NCI-H1105 treated with DMSO at 0.1 percent for 48 hours (cell line): ENCODE measurements around the gene LAMP1.
"Not testable (repeated sequence)": the region's sequence is repeated elsewhere in the genome, so short reads cannot be mapped to it uniquely, and the experiment has no call there.

Experiments
- DNase-seq: peaks from one replicate; lab custom pipeline; 2025; lab: John Stamatoyannopoulos, UW

Gene LAMP1

DNA sequence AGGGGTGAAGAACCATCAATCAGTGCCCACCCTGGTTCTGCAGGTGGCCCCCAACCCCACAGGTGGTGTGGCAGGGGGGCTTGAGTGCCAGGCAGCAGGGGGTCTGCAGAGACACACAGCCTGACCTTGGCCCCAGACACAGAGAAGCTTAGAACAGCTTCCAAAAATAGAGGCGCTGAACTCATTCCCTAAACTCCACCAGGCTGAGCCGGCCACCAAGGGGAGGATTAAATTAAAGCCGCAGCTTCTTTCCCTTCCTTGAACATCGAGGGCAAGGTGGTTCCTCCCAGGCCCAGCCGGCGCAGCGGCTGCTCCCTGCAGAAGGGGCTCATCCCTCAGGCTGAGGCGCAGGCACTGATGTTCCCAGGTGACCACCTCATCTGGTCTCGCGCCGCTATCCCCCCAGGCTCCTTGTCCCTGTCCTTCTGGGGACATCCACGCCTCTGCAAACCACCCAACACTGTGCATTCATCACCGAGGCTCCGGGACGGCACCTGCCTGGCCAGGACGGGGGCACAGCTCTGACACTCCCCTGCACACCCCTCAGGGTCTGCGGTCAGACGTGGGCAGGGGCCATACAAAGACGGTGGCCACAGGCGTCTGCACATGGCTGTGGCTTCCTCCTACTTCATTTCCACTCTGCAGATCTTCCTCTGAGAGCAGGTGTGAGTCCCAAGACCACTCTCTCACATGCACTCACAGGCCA, 30.9 kb downstream of the LAMP1 start:
- DNase-seq, result no peak

DNA sequence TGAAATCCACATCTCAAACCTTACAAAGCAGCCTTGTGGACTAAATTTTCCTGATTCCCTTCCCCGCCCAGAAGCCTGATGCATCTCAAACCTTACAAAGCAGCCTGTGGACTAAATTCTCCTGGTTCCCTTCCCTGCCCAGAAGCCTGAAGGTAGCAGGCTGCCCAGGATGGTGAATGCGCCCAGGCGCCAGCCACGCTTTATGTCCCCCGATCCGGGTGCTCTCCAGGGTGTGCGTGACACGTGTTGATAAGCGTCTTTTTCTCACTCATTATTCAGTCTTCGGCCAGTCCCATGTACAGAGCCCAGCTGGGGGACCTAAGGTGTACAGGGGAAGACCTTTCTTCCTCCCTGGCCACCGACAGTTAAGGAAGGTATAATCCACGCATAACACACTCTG, 31.8 kb downstream of the LAMP1 start:
- no peak for DNase-seq

DNA sequence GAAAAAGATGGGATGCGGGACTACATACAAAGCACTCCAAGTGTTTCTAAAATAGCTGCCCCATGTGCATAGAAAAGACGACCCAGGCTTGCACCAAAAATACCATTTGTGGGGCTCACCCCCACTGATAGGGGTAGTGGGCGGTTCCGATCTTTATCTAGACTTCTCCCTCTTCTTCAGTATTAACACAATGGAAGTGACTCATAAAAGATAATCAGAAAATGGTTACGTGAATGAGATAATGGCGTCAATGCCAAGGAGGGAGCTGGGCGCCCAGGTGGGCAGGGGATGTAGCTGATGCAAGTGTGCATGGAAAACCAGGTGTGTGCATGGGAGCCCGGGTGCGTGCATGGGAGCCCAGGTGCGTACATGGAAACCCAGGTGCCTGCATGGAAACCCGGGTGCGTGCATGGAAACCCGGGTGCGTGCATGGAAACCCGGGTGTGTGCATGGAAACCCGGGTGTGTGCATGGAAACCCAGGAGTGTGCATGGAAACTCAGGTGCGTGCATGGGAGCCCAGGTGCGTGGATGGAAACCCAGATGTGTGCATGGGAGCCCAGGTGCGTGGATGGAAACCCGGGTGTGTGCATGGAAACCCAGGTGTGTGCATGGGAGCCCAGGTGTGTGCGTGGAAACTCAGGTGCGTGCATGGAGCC, 32.7 kb downstream of the LAMP1 start:
- DNase-seq, result no peak

DNA sequence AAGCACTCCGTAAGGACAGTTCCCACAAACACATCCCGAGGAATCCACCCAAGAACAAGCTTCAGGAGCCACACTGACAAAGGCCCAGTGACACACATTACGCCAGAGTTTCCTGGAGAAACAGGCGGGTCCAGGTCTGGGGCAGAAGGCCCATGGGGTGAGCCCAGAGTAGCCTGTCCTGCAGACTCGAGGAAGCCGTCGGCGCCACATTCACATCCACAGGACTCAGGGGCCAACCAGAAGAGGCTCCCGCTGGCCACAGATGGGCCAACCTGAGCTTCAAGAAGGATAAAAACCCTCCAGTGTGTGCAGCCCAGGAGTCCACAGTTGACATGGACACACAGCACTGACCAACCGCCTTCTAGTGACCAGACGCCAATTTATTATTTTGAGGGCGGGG, 35.6 kb downstream of the LAMP1 start:
- no peak for DNase-seq

DNA sequence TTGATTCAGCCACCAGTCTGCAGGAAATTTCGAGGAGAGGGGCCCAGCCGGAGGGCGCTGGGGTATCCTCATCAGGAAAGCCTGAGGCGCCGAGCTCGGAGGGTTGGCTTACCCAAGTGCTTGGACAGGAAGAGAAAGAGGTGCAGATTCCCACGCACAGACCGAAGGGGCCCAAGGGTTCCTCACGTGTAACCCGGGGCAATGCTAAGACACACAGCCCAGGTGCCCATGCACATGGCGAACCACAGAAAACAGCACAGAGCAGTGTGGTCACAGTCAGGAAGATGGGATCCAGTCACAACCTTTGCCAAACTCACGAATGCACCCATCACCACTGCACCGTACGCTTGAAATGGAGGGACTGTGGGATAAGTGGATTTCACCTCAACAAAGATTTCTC, 36.0 kb downstream of the LAMP1 start:
- no peak for DNase-seq

DNA sequence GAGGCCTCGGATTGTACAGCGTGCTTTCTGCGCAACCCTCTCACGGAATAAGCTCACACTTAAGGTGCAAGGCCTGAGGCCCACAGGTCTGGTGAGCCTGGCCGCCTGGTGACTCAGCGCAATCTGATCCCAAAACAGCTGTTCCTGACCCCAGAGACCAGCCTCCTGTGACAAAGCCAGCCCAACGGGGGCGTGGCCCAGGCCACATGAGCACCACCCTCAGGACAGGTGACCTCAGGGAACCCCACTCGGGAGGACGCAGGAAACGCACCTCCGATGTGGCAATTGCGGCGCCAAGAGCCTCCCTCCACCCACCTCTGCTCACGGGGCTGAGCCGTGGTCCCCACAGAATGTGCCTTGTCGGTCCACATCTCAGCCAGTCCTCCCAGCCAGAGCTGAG, 40.5 kb downstream of the LAMP1 start:
- no peak for DNase-seq

DNA sequence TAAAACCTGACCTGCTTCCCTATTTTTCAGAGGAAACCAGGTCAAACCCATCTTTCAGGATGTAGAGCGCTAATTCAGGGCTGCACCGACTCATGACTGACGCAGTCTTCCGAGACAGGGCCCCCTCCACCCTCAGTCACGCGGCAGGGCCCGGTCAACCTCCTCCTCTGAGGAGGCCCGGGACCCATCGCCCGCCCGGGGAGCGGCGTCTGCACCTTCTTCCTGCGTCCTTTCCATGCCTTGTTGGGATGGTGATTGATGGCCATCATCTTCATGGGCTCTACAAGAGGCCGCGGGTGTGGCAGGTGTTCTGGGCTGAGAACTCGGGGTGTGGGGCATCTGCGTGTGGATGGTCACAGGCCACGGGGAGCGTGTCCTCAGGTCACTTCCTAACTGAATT, 40.9 kb downstream of the LAMP1 start:
- DNase-seq, result no peak

DNA sequence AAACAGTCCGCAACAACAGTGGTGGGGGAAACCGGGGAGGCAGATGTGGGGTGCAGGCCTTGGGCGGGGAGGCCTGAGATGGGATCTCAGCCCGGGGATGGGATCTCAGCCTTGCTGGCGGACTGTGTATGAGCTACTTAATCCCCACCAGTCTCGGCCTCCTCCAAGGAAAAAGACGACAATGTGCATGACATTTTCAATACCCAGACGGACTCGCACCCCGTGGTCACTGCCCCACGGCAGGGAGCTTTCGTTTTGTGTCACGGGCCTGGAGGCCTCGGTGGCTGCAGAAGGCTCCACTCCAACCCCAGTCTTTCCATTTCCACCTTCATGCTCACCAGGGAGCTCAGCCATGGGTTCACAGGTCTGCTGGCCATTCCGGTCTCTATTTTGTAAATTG, 41.4 kb downstream of the LAMP1 start:
- no peak for DNase-seq

DNA sequence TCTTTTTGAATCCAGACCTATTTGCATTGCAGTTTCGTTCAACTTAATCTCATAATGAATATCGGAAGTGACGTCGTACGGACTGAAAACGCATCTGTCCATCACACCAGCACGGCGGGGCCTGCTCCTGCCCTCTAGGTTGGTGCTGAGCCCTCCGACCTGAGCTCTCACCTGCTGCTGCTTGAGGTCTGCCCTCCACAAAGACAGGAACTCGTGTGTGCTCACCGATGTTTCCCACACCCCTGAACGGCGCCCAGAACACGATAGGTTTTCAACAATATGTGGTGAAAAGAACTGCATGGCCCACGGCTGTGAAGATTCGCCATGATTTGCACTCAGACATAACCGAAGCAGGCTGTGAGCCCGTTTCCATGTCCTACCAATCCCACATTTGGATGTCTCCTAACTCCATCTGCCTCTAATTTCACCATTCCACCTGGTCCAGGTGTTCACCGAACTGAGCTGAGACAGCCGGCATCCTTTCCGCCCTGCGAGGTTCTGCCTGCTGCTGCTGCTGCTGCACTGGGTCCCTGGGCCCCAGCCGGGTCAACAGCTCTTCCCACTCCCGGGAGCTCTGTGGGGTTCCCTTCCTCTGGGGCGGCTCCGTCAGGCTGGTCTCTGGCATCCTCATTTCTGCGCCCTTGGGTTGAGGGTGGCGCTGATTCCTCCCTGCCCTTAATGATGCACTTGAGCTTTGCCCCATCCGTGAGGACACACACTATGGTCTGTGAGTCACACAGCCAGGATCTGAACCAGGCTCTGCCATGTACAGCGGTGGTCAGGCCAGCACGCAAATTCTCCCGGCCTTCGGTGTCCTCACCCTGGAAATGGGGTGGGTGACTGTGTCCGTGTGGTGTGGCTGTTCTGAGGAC, 46.0 kb downstream of the LAMP1 start:
- DNase-seq, result no peak

DNA sequence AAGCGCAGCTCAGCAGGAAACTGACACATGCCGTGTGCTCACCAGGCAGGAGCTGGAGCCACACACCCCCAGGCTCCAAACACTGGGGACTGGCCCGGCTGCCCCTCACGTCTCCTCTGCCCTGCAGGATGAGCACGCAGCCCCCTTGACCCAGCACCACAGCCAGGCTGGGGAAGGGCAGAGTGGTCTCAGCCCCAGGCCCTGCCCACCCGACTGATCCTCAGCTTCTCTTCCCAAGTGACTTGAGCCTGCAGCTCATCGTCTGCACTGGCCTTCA, 46.6 kb downstream of the LAMP1 start:
- DNase-seq, result no peak

DNA sequence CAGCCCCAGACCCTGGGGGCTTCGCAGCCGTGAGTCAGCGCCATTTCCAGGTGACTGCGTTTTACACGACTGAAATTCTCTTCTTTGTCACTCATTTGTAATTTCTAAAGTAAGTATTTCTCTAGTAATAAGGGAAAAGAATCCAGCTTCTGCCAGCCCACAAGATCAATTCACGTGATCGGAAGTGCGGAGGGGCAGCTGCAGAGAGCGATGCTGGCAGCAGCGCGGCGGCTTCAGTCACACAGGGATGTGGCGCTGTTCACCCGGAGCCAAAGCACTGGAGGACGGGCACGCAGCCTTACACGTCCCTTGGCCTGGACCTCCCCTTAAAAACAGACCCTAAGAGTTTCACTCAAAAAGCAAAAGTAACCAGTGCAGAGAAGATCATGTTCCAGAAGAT, 48.4 kb downstream of the LAMP1 start:
- DNase-seq, result no peak

DNA sequence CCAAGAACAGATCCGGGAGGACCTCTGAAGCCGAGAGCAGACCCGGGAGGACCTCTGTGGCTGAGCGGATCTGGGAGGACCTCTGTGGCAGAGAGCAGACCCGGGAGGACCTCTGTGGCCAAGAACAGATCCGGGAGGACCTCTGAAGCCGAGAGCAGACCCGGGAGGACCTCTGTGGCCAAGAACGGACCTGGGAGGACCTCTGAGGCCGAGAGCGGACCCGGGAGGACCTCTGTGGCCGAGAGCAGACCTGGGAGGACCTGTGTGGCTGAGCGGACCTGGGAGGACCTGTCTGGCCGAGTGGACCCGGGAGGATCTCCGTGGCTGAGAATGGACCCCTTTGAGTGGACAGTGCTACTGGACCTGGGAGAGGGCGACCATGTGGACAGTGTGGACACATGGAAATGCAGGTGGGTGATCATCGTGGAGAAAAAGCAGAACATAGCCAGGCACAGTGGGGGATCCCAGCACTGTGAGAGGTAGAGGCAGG, 50.7 kb downstream of the LAMP1 start:
- not testable (repeated sequence) for DNase-seq

DNA sequence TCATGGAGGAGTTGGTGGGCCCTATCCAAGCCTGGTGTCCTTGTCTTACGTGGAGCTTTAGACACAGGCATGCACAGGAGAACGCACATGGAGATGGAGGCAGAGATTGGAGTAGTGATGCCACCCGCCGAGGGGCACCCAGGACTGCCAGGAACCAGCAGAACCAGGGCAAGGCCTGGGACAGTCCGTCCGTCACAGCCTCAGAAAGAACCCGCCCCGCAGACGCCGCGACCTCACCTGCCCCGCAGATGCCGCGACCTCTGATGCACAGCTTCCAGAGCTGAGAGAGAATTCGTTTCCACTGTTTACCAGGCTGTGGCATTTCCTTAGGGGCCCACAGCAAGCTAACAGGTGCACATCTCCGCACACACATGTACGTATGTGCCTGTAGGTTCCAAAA, 51.6 kb downstream of the LAMP1 start:
- no peak for DNase-seq

DNA sequence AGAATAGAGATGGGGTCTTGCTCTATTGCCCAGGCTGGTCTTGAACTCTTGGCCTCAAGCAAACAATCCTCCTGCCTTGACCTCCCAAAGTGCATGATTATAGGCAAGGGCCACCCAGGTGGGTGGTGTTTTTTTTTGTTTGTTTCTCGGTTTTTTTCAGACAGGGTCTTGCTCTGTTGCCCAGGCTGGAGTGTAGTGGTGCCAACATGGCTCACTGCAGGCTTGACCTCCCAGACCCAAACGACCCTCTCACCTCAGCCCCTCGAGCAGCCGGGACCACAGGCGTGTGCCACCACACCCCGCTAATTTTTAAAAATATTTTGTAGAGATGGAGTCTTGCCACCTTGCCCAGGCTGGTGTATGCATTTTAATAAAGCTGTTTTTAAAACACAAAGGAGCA, 52.0 kb downstream of the LAMP1 start:
- no peak for DNase-seq

DNA sequence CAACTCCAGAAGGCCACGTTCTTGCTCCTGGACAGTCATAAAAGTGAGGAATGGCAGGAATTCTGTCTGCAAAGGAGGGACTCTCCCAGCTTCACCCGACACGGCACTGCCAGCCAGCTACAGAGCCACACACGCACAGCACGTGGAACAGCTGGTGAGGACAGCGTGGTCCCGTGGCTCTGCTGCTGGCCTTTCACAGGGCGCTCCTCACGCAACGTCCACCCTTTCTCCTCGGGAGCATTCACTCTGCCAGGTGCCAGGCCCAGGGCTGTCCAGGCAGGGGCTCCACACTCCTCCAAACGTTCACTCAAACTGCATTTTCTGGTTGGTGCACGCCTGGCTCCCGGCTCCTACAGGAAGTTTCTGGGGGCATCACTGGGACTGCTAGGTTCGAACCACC, 52.5 kb downstream of the LAMP1 start:
- no peak for DNase-seq

DNA sequence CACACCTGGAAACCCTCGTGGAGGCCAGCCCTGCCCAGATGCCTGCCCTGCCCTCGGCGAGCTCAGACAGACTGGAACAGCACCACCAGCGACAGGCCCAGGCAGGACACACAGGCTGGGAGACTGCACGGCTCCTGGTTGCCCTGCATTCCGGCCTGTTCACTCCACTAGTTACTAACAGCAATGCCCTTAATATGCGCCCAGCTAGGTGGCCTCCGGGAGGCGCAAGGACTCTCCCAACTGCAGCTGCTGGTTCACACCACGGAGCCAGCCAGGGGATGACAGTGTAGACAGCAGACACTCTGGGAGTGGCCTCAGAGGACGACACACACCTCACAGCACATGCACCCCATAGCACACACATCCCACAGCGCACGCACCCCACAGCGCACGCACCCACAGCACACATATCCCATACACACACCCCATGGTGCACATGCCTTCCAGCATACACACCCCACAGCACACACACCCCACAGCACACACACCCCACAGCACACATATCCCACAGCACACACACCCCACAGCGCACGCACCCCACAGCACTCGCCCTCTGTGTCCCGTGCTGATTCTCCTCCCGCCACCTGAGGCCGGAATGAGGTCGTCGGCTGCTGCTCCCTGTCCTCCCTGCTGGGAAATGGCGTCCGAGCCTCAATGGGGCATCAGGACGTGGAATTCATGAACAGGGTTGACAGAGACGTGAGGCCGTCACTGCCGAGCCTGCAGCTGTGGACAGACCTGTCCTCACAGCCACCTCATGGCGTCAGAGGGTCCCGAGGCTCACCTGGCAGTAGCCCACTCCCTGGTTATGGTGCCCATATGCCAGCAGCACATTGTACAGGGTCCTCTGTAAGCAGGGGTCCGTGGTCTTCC, 53.3 kb downstream of the LAMP1 start:
- no peak for DNase-seq

DNA sequence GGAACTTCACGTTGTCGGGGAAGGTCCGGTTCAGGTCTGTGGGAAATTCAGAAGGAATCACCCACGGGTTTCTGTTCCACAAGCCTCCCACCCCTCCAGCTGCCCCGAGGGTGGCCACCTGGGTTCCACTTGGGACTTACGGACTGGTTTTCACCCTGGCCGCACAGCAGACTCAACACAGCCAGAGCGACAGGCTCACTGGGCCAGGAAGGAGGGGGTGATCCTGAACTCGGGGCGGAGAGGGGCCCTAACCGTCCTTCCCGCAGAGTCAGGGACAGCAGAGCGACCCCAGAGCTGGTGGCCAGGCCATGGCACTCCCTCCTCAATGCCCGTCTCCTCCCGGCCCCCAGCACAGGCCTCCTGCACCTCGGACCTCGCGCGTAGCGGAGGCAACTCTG, 53.9 kb downstream of the LAMP1 start:
- DNase-seq, result no peak

DNA sequence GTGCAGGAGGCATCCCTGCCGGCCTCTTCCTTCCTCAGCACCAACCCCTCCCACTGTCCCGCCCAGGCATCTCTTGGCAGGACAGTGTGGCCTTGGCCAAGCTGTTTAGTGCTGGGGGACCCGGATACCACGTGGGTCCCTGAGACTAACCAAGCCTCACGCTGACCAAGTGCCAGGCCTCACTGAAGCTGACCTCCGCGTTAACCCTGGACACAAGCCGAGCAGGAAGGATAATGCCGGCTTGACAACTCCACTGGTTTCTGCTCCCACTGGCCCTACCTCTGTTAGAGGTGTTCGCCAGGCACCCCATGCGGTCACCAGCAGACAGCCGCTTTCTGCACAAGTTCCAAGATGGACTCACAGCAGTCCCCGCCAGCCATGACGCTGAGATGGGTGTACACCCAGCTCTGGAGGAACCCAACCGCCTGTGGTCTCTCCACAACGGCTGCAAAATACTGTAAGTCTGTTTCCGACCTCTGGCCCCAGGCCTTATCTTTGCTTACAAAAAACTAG, 54.5 kb downstream of the LAMP1 start:
- DNase-seq, result no peak

DNA sequence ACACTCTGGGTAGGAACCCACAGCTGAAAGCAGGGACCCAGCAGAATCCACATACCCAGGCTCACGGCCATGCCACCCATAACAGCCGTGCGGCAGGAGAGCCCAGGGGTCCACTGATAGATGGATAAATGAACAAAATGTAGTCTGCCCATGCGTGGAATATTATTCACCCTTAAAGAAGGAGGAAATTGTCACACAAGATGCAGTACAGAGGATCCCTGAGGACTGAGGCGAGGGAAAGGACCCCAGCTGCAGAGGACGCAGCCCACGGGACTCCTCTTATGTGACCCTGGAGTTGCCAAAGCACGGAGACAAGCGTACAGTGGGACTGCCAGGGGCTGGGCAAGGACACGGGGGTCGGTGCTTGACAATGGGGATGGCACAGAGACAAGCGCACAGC, 56.2 kb downstream of the LAMP1 start:
- DNase-seq, result no peak

DNA sequence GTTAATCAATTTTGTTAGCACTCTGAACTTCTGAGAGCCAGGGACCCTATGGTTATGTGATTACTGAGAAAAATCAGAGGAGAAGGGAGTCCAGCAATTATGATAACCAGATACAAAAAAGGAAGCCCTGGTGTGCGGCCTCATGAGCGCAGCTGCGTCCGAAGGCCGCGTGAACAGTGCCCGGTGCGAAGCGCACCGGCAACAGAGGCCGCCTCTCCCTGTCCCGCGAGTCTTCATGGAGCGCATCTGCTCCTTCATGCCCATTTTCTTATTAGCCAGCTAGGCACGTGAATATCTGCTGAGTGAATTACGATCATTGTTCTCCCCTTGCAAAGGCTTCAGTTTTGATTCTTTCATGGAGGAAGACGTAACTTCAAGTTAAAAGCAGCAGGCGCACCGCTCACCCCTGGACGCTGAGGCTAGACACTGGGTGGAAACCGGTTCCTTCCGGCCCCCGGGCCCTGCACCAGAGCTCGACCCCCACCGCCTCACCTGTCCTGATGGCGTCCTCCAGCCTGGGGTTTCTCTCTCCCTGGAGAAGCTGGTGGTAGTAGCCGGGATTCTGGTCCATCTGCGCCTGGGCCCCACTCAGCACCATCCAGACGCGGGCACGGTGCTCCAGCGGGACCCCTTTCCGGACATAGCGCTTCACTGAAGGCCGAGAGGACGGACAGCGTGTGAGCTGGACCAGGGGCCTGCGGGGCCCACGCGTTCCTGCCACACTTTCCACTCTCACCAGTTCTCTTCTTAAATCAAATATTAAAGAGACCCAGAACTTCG, 58.0 kb downstream of the LAMP1 start:
- DNase-seq, result no peak

DNA sequence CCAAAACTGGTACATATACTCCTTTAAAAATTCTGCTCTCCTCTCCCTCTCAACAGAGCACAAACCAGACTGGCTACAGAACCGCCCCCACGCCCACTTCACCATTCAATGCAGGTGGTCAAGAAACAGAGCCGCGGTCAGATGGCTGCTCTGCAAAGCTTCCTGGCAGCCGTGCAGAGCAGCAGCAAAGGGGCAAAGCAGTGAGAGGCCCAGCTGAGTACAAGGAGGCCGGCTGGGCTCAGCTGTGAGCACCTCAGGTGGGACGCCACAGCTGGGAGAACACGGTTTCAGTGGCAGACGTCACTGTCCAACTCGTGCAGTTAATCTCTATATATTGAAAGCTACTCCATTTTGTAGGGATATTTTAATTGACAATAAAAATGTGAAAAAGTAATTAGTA, 58.6 kb downstream of the LAMP1 start:
- DNase-seq, result no peak
